HepG2 (cell line): ENCODE results near the gene ADAR. TPM values are rescaled to one million over a fixed set of nuclear protein-coding genes. Genes with fewer than 3 reads are reported as not detected.
A peak's percentile ranks its signal among the peaks of the same experiment; 100 is the strongest.

ENCODE experiments used
- ATAC-seq: fragments of 200-7000 bp; cut with Tn5 transposase; 3 replicates; pipeline ENCODE4 v1.9.1; 2020; ENCODE audit warnings: mild to moderate bottlenecking, moderate library complexity
- BruUV-seq: library from RNA; stranded (reverse); fragments of 400-500 nt; replicated peaks from 2 replicates; lab custom pipeline; 2021; lab: Mats Ljungman, UMichigan
- CTCF ChIA-PET: fragments of 300-600 bp; formaldehyde crosslinking; extraction: SDS; loops from one replicate; lab custom pipeline; 2021; ENCODE audit warnings: low total read pairs, inconsistent platforms, low intra/inter-chr PET ratio; lab: Yijun Ruan, JAX
- POLR2A ChIA-PET: fragments of 350-600 bp; sonication (Branson Sonifier 250); formaldehyde crosslinking; loops from one replicate; lab custom pipeline; 2020; ENCODE audit warnings: antibody characterized with exemption, inconsistent platforms; lab: Yijun Ruan, JAX
- DNase-seq: peaks from one replicate; pipeline ENCODE4 v3.0.0-alpha.2; 2015; ENCODE audit warnings: low spot score
- FAIRE-seq: peaks from 3 replicates; lab custom pipeline; 2011; peaks lifted over from hg19 to GRCh38; lab: Jason Lieb, UNC
- H2AFZ ChIP-seq: one replicate; pipeline ENCODE4 v1.6.1; 2011; ENCODE audit warnings: low read length, inconsistent platforms
- H3K27ac ChIP-seq: fragments of 300-600 bp; 3 replicates; pipeline ENCODE4 v1.8.0; 2011; ENCODE audit warnings: mixed run types, mild to moderate bottlenecking, mixed read lengths, low read length, inconsistent platforms; ENCODE audit not compliant: insufficient read depth; ENCODE audit errors: extremely low read length
- H3K27me3 ChIP-seq, 2 experiments: fragments of 200-600 bp in 1 of 2; 2 replicates in 1 of 2; 3 replicates in 1 of 2; pipeline versions ENCODE4 v1.6.0 to v1.8.0; 2011; ENCODE audit warnings: low read length in 2 of 2, mild to moderate bottlenecking in 2 of 2, moderate library complexity in 2 of 2, inconsistent platforms in 1 of 2; ENCODE audit not compliant: insufficient read depth in 2 of 2, control insufficient read depth in 1 of 2
- H3K36me3 ChIP-seq, 2 experiments: fragments of 200-600 bp in 1 of 2; replicated peaks in 1 of 2; 2 replicates in 1 of 2; 3 replicates in 1 of 2; pipeline versions ENCODE4 v1.5.1 to v1.8.0; 2011; ENCODE audit warnings: low read length in 2 of 2, inconsistent platforms in 1 of 2; ENCODE audit not compliant: insufficient read depth in 2 of 2, control insufficient read depth in 1 of 2
- H3K4me1 ChIP-seq: 2 replicates; pipeline ENCODE4 v1.5.1; 2012; ENCODE audit warnings: low read length, inconsistent platforms; ENCODE audit not compliant: insufficient read depth
- H3K4me2 ChIP-seq: 2 replicates; pipeline ENCODE4 v1.6.0; 2011; ENCODE audit warnings: low read depth, low read length, inconsistent platforms
- H3K4me3 ChIP-seq, 3 experiments: fragments of 200-600 bp in 1 of 3; sonication (generic), shearing (Covaris generic) in 1 of 3; replicated peaks in 1 of 3; 2 replicates each; pipeline ENCODE4 v1.5.1; 2011 to 2016; ENCODE audit warnings: low read length in 3 of 3, inconsistent platforms in 2 of 3, low read depth in 2 of 3, mild to moderate bottlenecking in 2 of 3, control low read depth in 1 of 3, mixed read lengths in 1 of 3; ENCODE audit not compliant: insufficient read depth in 1 of 3
- H3K79me2 ChIP-seq: one replicate; pipeline ENCODE4 v1.6.1; 2011; ENCODE audit warnings: low read length, inconsistent platforms; ENCODE audit not compliant: insufficient read depth
- H3K9ac ChIP-seq: 2 replicates; pipeline ENCODE4 v1.6.0; 2011; ENCODE audit warnings: mild to moderate bottlenecking, low read depth, low read length, inconsistent platforms; ENCODE audit not compliant: insufficient read depth
- H3K9me3 ChIP-seq: 2 replicates; pipeline ENCODE4 v1.5.1; 2012; ENCODE audit warnings: mild to moderate bottlenecking, low read length
- H4K20me1 ChIP-seq: 2 replicates; pipeline ENCODE4 v1.6.0; 2011; ENCODE audit warnings: inconsistent platforms, mild to moderate bottlenecking, low read length, moderate library complexity; ENCODE audit not compliant: insufficient read depth
- BRCA1 ChIP-seq: sonication (generic); formaldehyde crosslinking; IDR thresholded peaks from 2 replicates; pipeline ENCODE4 v1.4.0; 2020; ENCODE audit warnings: missing genetic modification reagents
- CREM ChIP-seq, 2 experiments: sonication (generic) in 1 of 2; formaldehyde crosslinking in 1 of 2; IDR thresholded peaks; 2 replicates each; pipeline versions ENCODE4 v1.4.0 to v1.6.1; 2016 to 2020; ENCODE audit warnings: antibody characterized with exemption in 1 of 2, mild to moderate bottlenecking in 1 of 2, missing genetic modification reagents in 1 of 2
- FOXO4 ChIP-seq: sonication (generic); formaldehyde crosslinking; conservative IDR thresholded peaks from 2 replicates; pipeline ENCODE4 v1.8.1; 2023; ENCODE audit warnings: missing genetic modification reagents
- FUBP1 ChIP-seq: sonication (generic); formaldehyde crosslinking; IDR thresholded peaks from 2 replicates; pipeline ENCODE4 v1.5.1; 2020; ENCODE audit warnings: missing genetic modification reagents, mild to moderate bottlenecking, borderline replicate concordance
- HIVEP1 ChIP-seq: sonication (generic); formaldehyde crosslinking; IDR thresholded peaks from 2 replicates; pipeline ENCODE4 v1.4.0; 2020; ENCODE audit warnings: mild to moderate bottlenecking, missing genetic modification reagents
- POLR2A ChIP-seq, 2 experiments: IDR thresholded peaks; 2 replicates each; pipeline ENCODE4 v1.6.1; 2011; ENCODE audit warnings: low read depth in 2 of 2, low read length in 2 of 2, mild to moderate bottlenecking in 1 of 2, moderate library complexity in 1 of 2; ENCODE audit not compliant: insufficient read depth in 1 of 2
- POLR2G ChIP-seq: fragments of 200-400 bp; formaldehyde crosslinking; IDR thresholded peaks from 2 replicates; pipeline ENCODE4 v1.6.1; 2018; ENCODE audit warnings: mild to moderate bottlenecking, low read depth, low read length, moderate library complexity
- RBM22 ChIP-seq: fragments of 200-400 bp; formaldehyde crosslinking; optimal IDR thresholded peaks from 2 replicates; pipeline ENCODE3; 2017; ENCODE audit warnings: mild to moderate bottlenecking, low read length, moderate library complexity
- RFX5 ChIP-seq: IDR thresholded peaks from 2 replicates; pipeline ENCODE4 v1.6.1; 2011; ENCODE audit warnings: low read depth, low read length, improper control_type of control experiment
- SAP130 ChIP-seq: IDR thresholded peaks from 2 replicates; pipeline ENCODE4 v1.6.1; 2016; ENCODE audit warnings: low read depth
- THAP11 ChIP-seq: IDR thresholded peaks from 2 replicates; pipeline ENCODE4 v1.6.1; 2016; ENCODE audit warnings: missing biosample characterization, missing genetic modification reagents
- TRIM24 ChIP-seq: sonication (generic); formaldehyde crosslinking; IDR thresholded peaks from 2 replicates; pipeline ENCODE4 v1.8.0; 2022; ENCODE audit warnings: mild to moderate bottlenecking, missing genetic modification reagents
- U2AF2 ChIP-seq: fragments of 200-400 bp; formaldehyde crosslinking; IDR thresholded peaks from 2 replicates; pipeline ENCODE4 v1.6.1; 2017; ENCODE audit warnings: low read depth, mild to moderate bottlenecking, low read length
- ZBTB21 ChIP-seq: sonication (generic); formaldehyde crosslinking; IDR thresholded peaks from 2 replicates; pipeline ENCODE4 v1.4.0; 2020; ENCODE audit warnings: missing genetic modification reagents
- ZFP36L2 ChIP-seq: sonication (generic); formaldehyde crosslinking; IDR thresholded peaks from 2 replicates; pipeline ENCODE4 v1.4.0; 2020; ENCODE audit warnings: missing genetic modification reagents
- ZFY ChIP-seq: sonication (generic); formaldehyde crosslinking; IDR thresholded peaks from 2 replicates; pipeline ENCODE4 v1.4.0; 2020; ENCODE audit warnings: missing genetic modification reagents
- ZNF776 ChIP-seq: sonication (generic); formaldehyde crosslinking; IDR thresholded peaks from 2 replicates; pipeline ENCODE4 v1.4.0; 2020; ENCODE audit warnings: mild to moderate bottlenecking, missing genetic modification reagents
- ZNF878 ChIP-seq: sonication (generic); formaldehyde crosslinking; IDR thresholded peaks from 2 replicates; pipeline ENCODE4 v1.8.1; 2023; ENCODE audit warnings: mild to moderate bottlenecking, missing genetic modification reagents, moderate library complexity
- WGBS: methylation state at CpG from one replicate; pipeline ENCODE4 v1.1.6; 2017; ENCODE audit warnings: low lambda C conversion rate; 5-methylcytosine and 5-hydroxymethylcytosine counted together
- in situ Hi-C: cut with HindIII; loops from 2 replicates; pipeline ENCODE4 v1.10.0; 2017; ENCODE audit warnings: low pct_unique_long_range_greater_than_20kb; ENCODE audit not compliant: extremely low pct_ligation_motif_present
- intact Hi-C: fragments of 100-400 bp; cut with micrococcal nuclease; formaldehyde crosslinking; loops from one replicate; pipeline ENCODE4 v1.10.0; 2022; ENCODE audit not compliant: unreplicated experiment
- polyA plus RNA-seq, 8 experiments: library from polyadenylated mRNA; depleted of rRNA in 3 of 8; stranded (reverse) in 7 of 8; unstranded in 1 of 8; fragments of >200 nt; fragmentation: Illumina TruSeq in 4 of 8; extraction: Trizol in 4 of 8; gene quantifications; 2 replicates each; pipeline versions ENCODE4 v1.2.1 to v1.2.3, GENCODE V29; 2011 to 2016; ENCODE audit warnings: low read depth in 4 of 8, missing spikeins in 1 of 8, mixed read lengths in 1 of 8; ENCODE audit not compliant: insufficient read depth in 1 of 8
- total RNA-seq, 5 experiments: library from RNA; depleted of rRNA; stranded (reverse); fragments of >200 nt; fragmentation: Illumina TruSeq; extraction: Trizol; gene quantifications; 2 replicates each; pipeline ENCODE4 v1.2.3, GENCODE V29; 2016; ENCODE audit warnings: low read depth in 1 of 5
- TF ChIP-seq, protein P1 (sequence below): sonication (generic); formaldehyde crosslinking; IDR thresholded peaks from 2 replicates; pipeline ENCODE4 v1.4.0; 2020; ENCODE audit warnings: missing genetic modification reagents, low read depth, mild to moderate bottlenecking, borderline replicate concordance
- TF ChIP-seq, protein P2 (sequence below): sonication (generic); formaldehyde crosslinking; IDR thresholded peaks from 2 replicates; pipeline ENCODE4 v1.4.0; 2020; ENCODE audit warnings: missing genetic modification reagents

ADAR gene
- total and polyA plus RNA-seq, 2 of the 13 experiments (the other 11 are each of a cell fraction or from before 2014, with no cell fraction given), result 70.8 to 86.2 TPM

DNA sequence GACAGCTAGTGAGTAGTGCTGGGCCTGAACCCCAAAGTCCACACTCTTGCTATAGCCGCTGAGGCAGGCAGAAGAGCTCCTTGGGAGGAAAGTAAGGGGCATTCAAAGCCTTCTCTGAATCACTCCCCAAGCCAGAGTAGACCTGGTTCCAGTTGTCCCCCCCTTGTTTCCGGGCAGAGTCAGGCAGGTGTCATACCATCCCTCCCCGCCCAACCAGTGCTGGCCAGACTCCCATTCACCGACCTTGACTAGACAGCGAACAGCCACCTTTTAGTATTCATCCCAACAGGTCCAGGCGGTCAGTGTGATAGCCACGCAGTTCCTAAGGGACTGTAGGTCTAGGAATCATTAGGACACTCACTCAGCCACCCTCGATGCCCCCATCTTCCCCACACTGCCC, 28.6 kb downstream of the ADAR start:
- Histone ChIP-seq H3K27ac (no peak overlapping the region), H3K9ac (no peak overlapping the region), H3K4me3 (no peak overlapping the region), H3K4me1 (no peaks in the 10 kb centered on the region), H3K27me3 (no peaks in the 10 kb centered on the region), H3K9me3 (no peaks in the 10 kb centered on the region), H4K20me1 (no peaks in the 10 kb centered on the region), H3K36me3 (peaks cover 14 to 49% of the 10 kb centered on the region in 2 experiments), H3K79me2 (no peaks in the 10 kb centered on the region), H3K4me2 (no peak overlapping the region), H2AFZ (no peak overlapping the region)
- ChIA-PET CTCF (no interaction called here), POLR2A (no interaction called here)
- FAIRE-seq (no peak), ATAC-seq (no peak), DNase-seq (no peak)
- in situ Hi-C loops, result no loop called here
- no TSS peak for BruUV-seq
- intact Hi-C loops, result no loop called here
- 100% methylated on average over 7 of the region's 8 CpGs for WGBS
- TF ChIP-seq ZFY (CRISPR knock-in tag), result no peak
- TF ChIP-seq BRCA1 (CRISPR knock-in tag), result no peak
- 0 out of 4 replicates have a peak, but pooled peaks of 1 of the 2 experiments have one; percentile 20 for TF ChIP-seq POLR2A (IDR thresholded peaks at IDR 0.05; ENCODE audit: insufficient read depth in 1 of 2, low read depth in 2 of 2, low read length in 2 of 2)
- TF ChIP-seq RBM22, result peak; percentile 66
- no peak for TF ChIP-seq CREM (IDR thresholded peaks at IDR 0.05)
- TF ChIP-seq CREM (CRISPR knock-in tag; IDR thresholded peaks at IDR 0.05), result no peak
- TF ChIP-seq, protein P1, sequence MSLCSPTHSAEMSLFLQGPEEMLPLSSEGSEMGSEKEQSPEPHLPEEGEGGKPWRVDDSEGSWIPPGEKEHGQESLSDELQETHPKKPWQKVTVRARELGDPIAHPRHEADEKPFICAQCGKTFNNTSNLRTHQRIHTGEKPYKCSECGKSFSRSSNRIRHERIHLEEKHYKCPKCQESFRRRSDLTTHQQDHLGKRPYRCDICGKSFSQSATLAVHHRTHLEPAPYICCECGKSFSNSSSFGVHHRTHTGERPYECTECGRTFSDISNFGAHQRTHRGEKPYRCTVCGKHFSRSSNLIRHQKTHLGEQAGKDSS (CRISPR knock-in tag), result no peak
- TF ChIP-seq TRIM24 (CRISPR knock-in tag), result no peak
- TF ChIP-seq RFX5, result peak; percentile 73; the same call in 1 of the 2 replicates
- TF ChIP-seq FOXO4 (CRISPR knock-in tag), result 0 out of 2 replicates have a peak, but pooled peaks have one; percentile 76
- no peak for TF ChIP-seq U2AF2
- TF ChIP-seq ZNF776, result no peak
- 0 out of 2 replicates have a peak, but pooled peaks have one; percentile 39 for TF ChIP-seq POLR2G
- TF ChIP-seq HIVEP1 (CRISPR knock-in tag), result no peak
- TF ChIP-seq ZBTB21 (CRISPR knock-in tag), result no peak
- TF ChIP-seq THAP11, result no peak
- no peak for TF ChIP-seq FUBP1 (CRISPR knock-in tag)
- TF ChIP-seq, protein P2, sequence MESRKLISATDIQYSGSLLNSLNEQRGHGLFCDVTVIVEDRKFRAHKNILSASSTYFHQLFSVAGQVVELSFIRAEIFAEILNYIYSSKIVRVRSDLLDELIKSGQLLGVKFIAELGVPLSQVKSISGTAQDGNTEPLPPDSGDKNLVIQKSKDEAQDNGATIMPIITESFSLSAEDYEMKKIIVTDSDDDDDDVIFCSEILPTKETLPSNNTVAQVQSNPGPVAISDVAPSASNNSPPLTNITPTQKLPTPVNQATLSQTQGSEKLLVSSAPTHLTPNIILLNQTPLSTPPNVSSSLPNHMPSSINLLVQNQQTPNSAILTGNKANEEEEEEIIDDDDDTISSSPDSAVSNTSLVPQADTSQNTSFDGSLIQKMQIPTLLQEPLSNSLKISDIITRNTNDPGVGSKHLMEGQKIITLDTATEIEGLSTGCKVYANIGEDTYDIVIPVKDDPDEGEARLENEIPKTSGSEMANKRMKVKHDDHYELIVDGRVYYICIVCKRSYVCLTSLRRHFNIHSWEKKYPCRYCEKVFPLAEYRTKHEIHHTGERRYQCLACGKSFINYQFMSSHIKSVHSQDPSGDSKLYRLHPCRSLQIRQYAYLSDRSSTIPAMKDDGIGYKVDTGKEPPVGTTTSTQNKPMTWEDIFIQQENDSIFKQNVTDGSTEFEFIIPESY (CRISPR knock-in tag), result no peak
- TF ChIP-seq SAP130 (CRISPR knock-in tag), result no peak
- no peak for TF ChIP-seq ZNF878 (CRISPR knock-in tag)
- TF ChIP-seq ZFP36L2 (CRISPR knock-in tag), result no peak
